Nephron progenitor cell (in vitro differentiated cells): ENCODE results near the gene CTNNA2.

Experiments
- DNase-seq: peaks from one replicate; pipeline ENCODE4 v3.0.0; 2021
- H3K27ac Mint-ChIP-seq: 2 replicates; pipeline ENCODE4 v1.8.0; 2021; ENCODE audit warnings: mild to moderate bottlenecking, moderate library complexity, mixed read lengths
- H3K27me3 Mint-ChIP-seq: 2 replicates; pipeline ENCODE4 v1.8.0; 2021; ENCODE audit warnings: mild to moderate bottlenecking, low read depth, mixed read lengths; ENCODE audit not compliant: poor library complexity
- H3K36me3 Mint-ChIP-seq: 2 replicates; pipeline ENCODE4 v1.8.0; 2021; ENCODE audit warnings: low read depth, mixed read lengths
- H3K4me1 Mint-ChIP-seq: 2 replicates; pipeline ENCODE4 v1.8.0; 2021; ENCODE audit warnings: mixed read lengths
- H3K4me3 Mint-ChIP-seq: 2 replicates; pipeline ENCODE4 v1.8.0; 2021; ENCODE audit warnings: mild to moderate bottlenecking, moderate library complexity, mixed read lengths
- H3K9me3 Mint-ChIP-seq: 2 replicates; pipeline ENCODE4 v1.8.0; 2021; ENCODE audit warnings: mild to moderate bottlenecking, moderate library complexity, mixed read lengths
- TF ChIP-seq, protein P1 (sequence below): fragments of 200-600 bp; sonication (generic); IDR thresholded peaks from 2 replicates; pipeline ENCODE4 v1.5.0; 2021; ENCODE audit warnings: antibody characterized with exemption

CTNNA2 gene

DNA sequence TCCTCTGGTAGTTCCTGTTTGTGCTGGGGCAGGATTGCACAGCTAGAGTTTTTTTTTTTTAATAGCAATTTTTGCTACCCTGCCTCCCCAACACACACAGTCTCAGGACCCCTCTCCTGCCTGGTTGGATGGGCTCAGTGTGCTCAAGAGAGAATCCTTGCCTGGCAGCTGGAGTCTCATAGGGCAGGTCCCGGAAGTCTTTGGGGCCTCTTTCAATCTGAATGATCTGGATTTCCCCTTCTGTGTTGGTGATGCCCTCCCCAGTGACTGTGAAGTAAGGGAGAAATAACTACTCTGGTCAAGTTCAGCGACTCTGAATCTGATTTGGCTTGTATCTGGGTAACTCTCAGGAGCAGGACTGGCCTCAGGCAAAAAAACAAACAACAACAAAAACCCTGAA lies 1012.3 kb downstream of the CTNNA2 start:
- no peak overlapping the region for H3K27ac Mint-ChIP-seq
- peaks cover 10% of the 10 kb centered on the region for H3K4me1 Mint-ChIP-seq
- TF ChIP-seq, protein P1, sequence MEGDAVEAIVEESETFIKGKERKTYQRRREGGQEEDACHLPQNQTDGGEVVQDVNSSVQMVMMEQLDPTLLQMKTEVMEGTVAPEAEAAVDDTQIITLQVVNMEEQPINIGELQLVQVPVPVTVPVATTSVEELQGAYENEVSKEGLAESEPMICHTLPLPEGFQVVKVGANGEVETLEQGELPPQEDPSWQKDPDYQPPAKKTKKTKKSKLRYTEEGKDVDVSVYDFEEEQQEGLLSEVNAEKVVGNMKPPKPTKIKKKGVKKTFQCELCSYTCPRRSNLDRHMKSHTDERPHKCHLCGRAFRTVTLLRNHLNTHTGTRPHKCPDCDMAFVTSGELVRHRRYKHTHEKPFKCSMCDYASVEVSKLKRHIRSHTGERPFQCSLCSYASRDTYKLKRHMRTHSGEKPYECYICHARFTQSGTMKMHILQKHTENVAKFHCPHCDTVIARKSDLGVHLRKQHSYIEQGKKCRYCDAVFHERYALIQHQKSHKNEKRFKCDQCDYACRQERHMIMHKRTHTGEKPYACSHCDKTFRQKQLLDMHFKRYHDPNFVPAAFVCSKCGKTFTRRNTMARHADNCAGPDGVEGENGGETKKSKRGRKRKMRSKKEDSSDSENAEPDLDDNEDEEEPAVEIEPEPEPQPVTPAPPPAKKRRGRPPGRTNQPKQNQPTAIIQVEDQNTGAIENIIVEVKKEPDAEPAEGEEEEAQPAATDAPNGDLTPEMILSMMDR: no peak
- no peak for DNase-seq
- no peaks in the 10 kb centered on the region for H3K36me3 Mint-ChIP-seq
- H3K4me3 Mint-ChIP-seq: no peak overlapping the region
- H3K9me3 Mint-ChIP-seq: no peaks in the 10 kb centered on the region
- no peaks in the 10 kb centered on the region for H3K27me3 Mint-ChIP-seq

DNA sequence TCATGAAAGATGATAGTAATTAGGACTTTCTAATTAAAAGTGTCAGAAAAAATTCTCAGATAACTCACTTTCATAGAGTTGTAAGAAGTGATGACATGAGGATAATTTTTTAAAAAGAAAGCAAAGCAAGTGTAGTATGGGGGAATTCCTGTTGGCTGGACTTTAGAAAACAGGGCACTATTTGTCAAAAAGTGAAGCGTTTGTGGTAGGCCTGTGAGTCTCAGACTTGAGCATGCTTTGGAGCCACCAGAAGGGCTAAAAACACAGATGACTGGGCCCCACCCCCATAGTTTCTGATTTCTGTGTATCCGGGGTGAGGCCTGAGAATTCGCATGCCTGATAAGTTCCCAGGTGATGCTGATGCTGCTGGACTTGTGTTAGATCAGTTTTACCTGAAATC lies 1014.3 kb downstream of the CTNNA2 start:
- no peak for DNase-seq
- Mint-ChIP-seq H3K9me3 (no peaks in the 10 kb centered on the region), H3K36me3 (no peaks in the 10 kb centered on the region), H3K4me3 (no peak overlapping the region), H3K27ac (no peak overlapping the region), H3K4me1 (peaks cover 10% of the 10 kb centered on the region), H3K27me3 (peaks cover 3% of the 10 kb centered on the region)
- TF ChIP-seq, protein P1: no peak

DNA sequence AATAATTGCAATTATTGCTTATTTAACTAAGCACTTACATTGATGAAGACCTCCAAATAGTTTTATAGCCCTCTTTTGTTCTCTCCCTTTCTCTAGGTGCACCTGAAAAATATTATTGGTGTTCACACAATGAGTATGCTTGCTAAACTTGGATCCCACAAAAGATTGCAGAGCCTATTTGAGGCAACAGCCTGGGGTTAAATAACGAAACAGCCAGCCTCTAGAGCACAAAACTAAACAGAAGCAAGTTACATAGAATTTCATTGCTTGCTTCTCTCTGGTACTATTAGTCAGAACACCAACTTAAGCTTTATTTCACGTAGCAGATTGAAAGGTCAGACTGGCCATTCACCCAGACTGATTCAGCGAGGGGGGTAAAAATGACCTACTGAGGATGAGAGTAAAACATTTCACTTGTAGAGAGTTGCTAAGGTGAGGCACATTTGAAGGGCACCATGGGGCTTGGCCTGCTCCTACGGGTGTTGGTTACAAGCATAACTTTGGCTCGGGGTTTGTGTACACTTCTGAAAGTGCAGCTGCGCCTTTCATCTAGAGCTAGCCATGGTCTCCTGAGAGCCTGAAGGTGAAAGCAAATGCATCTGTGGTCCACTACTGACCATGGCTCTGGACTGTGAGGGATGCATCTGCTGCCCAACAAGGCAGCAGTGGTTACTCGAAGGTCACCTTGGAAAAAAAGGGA lies 1016.8 kb downstream of the CTNNA2 start:
- Mint-ChIP-seq H3K4me3 (no peak overlapping the region), H3K36me3 (no peaks in the 10 kb centered on the region), H3K4me1 (peaks cover 10% of the 10 kb centered on the region), H3K9me3 (no peaks in the 10 kb centered on the region), H3K27ac (no peak overlapping the region), H3K27me3 (peaks cover 6% of the 10 kb centered on the region)
- no peak for DNase-seq
- TF ChIP-seq, protein P1: no peak

DNA sequence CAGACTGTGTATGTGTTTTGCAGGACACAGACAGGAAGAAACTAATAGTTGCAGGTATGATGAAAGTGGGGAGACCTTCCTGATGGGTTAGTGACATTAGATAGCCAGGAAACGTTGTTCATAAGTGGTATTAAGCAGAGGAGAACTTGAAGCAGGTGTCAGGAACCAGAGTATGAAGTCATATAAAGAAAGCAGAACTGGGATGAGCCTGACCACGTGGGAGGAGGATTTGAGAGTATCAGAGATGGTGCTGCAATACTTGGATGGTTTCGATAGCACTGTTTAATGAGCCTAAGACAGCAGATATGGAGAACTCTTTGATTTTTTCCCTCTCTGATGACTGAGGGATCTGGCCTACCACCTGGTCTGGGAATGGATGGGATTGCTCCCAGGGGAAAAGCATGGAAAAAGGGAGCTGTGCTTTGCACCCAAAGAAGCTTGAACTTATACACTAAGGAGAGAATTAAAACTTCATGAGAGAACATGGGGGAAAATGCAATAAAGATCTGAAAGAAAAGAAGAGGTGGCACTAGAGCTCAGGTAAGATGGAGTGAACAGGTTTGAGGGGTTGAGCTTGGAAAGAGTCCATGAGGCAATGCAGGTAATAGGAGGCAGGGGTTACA lies 1017.7 kb downstream of the CTNNA2 start:
- Mint-ChIP-seq H3K4me1 (peaks cover 10% of the 10 kb centered on the region), H3K27ac (no peak overlapping the region), H3K27me3 (peaks cover 6% of the 10 kb centered on the region), H3K9me3 (no peaks in the 10 kb centered on the region), H3K4me3 (no peak overlapping the region), H3K36me3 (no peaks in the 10 kb centered on the region)
- TF ChIP-seq, protein P1: no peak
- no peak for DNase-seq

DNA sequence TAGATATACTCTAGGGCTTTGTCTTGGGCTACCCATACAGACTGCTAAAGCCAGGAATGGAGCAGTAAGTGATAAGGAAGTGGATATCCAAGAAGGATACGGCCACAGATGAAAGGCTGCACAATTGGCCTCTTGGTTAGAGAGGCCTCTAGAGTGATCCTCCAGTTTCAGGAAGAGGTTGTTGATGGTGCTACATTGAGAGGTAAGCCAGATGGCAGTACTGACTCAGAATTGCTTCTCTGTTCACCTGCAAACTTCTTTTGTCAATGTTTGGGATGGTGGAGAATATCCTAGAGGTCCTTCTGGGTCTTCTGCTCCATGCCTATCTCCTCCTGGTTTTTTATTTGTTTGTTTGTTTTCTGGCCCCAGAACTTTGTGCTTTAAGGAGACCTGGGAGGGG lies 1018.5 kb downstream of the CTNNA2 start:
- TF ChIP-seq, protein P1: no peak
- H3K27ac Mint-ChIP-seq: no peak overlapping the region
- no peaks in the 10 kb centered on the region for H3K36me3 Mint-ChIP-seq
- no peak for DNase-seq
- H3K4me3 Mint-ChIP-seq: no peak overlapping the region
- H3K27me3 Mint-ChIP-seq: peaks cover 6% of the 10 kb centered on the region
- peaks cover 10% of the 10 kb centered on the region for H3K4me1 Mint-ChIP-seq
- H3K9me3 Mint-ChIP-seq: no peaks in the 10 kb centered on the region
